Nucleus accumbens (tissue), 56 donors: ENCODE results near the gene TMEM229B.
A peak's percentile ranks its signal among the peaks of the same experiment; 100 is the strongest.

ENCODE experiments used
- DNase-seq, 56 donors: peaks; one replicate each; lab custom pipeline; 2025; lab: John Stamatoyannopoulos, UW

Gene TMEM229B

DNA sequence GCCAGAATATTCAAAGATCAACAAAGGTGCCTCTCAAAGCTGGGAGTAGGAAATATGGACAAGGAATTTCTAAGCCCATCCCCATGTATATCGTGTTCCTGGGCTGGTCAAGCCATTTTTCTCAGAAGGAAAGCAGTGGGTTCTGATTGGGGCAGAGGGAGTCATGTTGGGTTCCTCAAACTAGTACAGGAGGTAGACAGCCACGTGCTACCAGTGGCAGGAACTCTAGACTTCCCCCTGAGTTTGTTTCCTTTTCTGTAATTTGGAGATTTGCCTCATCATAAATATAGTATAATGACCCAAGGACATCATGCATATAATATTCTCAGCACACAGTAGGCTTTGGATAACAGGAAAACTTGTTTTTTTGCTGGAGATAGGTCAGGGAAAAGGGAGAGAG is 28.2 kb upstream of the TMEM229B start:
- no peak for DNase-seq

DNA sequence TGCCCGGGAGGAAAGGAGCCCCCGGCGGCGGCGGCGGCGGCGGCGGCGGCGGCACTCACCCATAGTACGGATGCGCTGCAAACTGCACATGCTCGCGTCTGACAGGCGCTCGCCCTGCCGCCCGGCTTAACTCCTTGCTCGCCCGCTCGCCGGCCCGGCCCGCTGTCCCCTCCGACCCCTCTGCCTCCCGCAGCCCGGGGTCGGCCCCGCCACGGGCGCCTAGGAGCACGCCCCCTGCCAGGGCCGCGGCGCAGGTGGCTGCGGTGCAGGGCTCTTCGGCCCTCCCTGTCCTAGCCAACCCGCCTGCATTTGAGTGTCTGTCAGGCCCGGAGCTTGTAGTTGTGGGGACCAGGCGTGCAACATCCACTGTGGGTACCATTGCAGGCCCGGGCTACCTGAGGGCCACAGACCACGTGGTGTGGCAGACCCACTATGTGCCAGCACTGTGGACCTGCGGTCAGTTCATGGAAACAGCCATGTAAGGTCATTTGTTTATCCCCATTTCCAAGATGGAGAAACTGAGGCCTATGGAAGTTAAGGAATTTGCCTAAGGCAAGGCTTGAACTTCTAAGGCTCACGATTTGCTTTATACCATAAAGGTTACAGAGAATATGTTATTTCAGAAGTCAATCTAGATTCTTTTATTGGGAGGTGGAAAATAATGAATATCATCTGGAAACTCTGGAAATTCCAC is 27.0 kb upstream of the TMEM229B start:
- peak in 17 of 56 donors; percentile 32 to 73 (median 48) for DNase-seq

DNA sequence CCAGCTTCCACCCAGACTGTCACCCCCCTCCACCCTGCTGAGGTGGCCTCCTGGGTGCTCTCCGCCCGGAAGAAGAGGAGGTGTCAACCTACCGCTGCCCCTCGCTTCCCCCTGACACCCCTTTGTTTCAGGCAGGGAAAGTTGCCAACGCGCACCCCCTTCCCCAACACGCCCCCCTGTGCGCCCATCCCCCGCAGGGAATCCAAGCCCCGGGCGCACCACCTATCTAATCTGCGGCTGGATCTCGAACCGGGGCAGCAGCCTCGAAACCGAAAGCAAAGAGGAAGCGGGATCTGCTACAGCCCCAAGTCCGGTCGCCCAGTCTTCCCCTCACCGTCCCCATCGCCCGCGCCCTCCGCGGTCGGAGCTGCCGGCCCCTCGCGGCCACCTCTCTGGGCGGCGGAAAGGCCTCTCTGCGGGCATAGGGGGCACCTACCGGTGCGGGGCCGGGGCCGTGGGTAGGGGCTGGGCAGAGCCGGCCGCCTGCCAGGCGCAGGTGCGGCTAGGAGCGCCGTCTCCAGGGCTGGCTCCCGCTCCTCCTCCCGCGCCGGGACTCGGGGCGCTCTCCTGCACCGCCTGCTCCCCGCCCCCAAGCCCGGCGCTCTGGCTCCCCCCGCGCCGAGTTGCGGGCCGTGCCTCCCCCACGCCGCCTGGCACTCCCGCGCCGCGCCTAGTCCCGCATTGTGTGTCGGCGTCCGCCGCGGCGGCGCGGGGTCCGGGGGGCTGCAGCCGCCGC is 26.3 kb upstream of the TMEM229B start:
- DNase-seq, result peak in 29 of 56 donors; percentile 19 to 73 (median 45)

DNA sequence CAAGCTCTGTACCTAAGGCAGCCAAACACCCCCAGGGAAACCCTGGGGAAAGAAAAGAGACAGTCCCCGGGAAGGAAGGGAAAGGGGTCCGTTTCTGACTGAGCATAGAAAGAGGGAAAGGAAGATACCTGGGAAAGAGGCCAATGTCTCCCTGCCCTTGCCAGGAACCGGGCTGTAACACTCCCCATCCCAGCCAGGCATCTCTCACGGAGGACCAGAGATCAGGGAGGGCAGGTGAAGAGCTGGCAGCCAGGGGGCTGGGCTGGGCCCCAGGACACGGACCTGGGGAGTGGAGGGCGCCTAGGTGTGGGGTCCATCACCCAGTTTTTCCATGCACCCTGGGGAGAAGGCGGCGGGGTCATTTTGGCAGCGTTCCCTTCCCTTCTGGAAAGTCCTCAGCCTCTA is 25.7 kb upstream of the TMEM229B start:
- DNase-seq, result peak in 1 of 56 donors; percentile 26

DNA sequence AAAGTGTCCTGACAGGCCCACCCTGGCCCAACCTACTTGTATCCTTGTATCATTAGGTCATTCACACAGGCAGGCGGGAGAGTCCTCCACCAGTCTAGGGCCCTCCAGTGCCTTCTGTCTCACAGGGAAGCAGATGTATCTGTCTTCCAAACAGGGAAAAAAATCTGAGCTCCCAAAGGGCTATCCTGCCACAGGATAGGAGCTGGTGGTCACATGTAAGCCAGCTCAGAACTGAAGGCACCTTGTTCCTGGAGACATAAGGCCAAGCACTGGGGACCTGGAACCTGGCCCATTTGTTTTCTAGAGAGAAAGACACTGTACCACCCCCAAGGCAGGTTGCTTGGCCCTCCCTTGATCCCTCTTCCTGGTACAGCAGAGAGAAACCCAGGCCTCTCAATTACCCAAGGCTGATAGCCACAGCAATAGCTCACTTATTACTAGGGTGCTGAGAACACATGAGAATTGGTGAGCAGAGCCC is 25.1 kb upstream of the TMEM229B start:
- DNase-seq, result peak in 1 of 56 donors; percentile 28

DNA sequence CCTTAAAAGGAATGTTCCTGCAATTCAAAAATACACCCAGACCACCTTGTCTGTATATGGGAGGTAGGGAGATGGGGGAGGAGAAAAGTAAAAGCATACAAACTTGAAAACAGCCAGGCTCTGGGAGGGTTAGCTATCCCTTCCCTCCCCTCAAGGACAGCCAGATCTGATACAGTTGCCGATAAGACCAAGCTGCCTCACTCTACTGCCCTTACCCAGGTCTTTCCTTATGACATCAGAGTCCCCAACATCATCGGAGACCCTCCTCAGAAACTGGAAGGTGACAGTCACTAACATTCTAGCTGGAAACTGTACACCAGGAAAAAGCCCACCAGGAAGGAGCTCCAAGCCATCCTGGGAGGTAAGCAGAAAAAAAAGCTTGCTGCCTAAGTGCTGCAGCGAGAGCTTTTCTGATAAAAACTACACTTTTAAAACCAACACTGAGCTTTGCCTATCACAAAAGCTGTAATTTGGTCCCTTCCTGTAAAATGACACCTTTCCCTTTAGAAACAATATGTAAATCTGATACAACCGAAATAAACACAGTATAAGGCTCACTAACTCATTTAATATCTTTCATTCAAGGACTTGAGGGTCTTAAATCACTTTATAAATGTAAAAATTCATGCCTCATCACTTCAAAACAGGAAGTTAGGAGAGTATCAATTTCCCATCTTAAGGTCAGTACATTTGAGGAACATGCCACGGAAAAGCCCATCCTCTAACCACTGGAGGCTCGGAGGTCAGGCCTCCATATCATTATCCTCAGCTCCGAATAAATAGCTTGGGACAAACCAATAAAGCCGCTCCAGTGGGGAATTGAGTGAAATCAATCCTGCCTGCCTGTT is 24.2 kb upstream of the TMEM229B start:
- no peak for DNase-seq

DNA sequence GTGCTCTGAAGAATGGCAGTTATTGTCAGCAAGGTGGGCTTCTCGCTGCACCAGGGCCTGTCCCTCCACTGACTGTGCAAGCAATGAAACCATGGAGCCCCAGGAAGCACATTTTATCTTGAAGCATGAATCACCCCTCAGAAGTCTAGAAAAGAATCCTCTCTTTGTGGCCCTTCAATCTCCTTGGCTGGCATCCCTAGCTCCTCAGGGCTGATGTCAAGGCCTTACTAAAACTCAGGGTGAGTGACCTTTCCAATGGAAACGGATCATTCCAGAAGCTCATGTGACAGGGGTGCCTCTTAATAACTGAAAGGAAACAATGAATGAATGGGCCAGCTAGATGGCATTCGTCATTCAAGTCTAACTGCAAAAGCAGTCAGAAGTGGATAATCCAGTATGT is 22.3 kb upstream of the TMEM229B start:
- DNase-seq, result peak in 4 of 56 donors; percentile 6 to 54 (median 39)

DNA sequence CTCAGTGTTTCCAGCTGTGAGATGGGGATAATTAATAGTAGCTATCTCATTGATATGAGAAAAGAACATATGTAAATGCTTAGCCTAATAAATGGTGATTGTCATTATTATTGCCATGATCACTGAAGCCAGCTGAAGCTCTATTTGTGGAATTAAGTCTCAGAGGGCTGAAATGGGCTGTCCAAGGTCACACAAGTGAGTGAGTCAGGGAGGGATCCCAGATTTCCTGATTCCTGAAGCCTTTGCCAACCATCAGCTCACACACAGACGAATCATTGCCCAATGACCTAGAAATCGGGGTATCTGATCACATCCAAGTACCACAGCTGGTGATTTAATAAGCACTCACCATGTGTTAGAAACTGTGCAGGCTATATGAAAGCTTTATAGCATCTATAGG is 21.6 kb upstream of the TMEM229B start:
- DNase-seq, result no peak

DNA sequence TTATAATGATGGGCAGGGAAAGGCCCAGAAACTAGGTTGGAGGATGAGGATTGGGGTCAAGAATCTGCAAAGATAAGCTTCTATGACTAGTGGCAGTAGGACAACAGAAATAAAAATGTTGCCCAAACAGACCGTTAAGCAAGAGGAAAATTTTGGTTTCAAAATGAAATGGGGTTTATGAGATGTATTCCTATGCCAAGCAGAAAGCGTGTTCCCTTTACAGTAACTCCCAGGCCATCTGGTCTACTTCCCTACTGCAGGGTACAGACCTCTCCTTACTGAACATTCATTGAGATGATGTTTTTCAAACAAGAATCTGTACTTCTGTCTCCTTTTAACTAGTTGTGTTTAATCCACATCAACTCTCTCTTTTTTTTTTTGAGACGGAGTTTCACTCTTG is 20.4 kb upstream of the TMEM229B start:
- no peak for DNase-seq

DNA sequence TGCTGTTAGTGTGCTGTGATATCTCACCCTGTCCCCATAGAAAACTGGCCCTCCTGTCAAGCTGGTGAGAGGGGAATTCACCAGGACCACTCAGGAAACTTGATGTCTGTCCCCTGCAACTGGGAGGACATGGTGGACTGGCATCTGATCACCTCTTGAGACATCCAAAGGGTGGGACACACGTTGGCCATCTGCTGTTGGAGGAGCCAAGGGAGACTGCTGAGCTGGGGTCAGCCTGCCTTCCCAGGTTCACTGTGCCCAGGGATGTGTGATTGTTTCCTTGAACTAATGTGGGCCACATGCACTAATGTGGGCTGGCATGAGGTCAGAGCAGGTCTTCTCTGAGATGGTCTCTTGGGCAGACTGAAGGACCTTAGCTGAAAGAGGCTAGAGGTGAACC is 16.7 kb upstream of the TMEM229B start:
- no peak for DNase-seq

DNA sequence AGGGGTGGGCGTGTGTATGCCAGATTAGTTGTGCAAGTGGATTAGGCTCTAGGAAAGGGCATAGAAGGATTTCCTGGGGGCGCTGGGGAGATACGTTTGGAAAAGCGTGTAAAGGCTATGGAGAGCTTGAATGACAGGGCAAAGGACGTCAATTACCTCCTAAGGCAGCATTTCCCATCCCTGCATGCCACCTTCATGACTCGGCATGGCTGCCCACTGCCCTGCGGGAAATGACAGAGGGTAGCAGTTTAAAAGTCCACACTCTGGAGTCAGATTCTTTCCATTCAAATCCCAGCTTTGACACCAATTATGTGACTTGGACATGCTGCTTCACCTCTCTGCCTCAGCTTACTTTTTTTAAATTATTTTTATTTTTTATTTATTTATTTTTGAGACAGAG is 14.8 kb upstream of the TMEM229B start:
- no peak for DNase-seq

DNA sequence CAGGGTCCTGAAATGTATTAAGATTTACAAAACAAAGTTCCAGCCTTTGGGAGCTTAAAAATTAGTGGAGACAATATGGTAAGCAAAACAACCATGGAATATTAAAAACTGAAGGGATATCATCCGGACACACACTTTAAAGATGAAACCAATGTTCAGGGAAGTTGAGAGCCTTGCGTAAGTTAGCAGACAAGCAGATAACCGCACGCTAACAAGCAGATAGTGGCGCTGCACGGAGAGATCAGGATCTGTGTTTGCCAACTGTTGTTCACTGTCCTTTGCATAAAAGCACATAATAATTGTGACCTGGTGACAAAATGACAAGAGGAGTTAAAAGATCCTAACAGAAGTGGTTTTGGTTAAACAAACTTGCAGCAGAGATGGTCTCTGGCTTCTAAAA is 14.3 kb upstream of the TMEM229B start:
- no peak for DNase-seq

DNA sequence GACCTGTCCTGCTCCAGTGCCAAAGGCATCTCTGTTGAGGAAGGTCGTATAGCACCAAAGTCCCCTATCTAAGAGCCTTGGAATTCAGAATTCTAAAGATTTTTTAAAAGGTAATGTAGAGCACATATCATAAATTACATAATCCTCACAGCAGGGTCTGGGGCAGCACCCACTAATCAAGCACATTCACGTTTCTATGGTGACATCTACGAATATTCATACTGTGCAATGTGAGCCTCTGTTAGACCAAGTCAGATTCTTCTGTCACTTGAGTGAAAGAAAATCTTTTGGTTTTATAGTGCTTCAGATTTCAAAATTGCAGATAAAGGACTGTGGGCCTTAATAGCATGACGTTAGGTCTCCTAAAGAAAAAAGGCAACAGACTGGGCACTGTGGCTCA is 13.1 kb upstream of the TMEM229B start:
- DNase-seq, result no peak

DNA sequence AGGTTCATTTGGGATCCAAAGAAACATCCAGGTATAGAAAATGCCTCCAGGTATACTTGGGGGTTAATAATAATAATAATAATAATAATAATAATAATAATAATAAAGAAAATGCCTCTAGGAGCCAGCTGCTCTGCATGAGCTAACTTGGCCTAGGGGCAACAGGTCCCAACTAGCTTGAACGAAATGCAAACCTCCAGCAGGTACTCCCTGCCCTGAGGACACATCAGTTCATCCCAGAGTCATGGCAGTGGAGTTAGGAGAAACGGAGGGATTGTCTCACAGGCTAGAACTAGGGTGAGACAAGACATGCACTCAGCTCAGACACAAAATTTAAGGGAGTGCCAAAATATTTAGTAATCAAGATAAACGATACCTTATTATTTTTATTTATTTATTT is 12.5 kb upstream of the TMEM229B start:
- DNase-seq, result no peak

DNA sequence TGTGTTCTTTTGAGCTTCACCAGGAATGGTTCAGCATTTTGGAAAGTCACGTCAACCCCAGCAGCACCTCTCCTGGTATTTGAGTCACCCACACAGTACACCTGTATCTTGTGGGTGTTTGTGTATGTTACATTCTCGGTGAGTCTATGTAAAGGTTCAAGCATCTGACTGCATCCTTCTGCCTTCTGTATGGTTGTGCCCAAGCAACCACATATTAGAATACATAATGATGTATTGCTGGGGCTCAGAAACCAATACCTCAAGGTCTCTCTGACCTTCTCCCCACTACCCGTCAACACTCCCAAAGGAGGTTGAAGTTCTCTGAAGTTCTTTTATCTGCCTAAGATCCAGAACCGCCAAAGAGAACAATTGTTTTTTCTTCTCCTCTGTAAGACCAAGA is 9.2 kb upstream of the TMEM229B start:
- DNase-seq, result no peak

DNA sequence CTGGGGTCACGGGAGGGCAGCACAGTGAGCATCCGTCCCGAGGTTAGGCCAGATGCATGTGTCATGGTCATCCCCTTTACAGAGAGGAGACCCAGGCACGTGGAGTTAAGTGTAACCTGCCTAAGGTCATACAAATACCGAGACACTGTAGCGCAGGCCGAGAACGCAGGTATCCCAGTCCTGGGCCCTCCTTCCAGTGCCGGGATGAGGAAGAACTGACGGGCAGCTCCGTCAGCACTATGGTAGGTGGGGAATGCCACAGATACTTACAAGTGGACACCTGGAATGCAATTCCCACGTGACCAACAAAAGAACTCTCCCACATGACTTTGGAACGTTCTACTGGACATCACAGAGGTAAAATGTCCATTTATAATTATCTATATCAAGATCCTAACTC is 8.7 kb upstream of the TMEM229B start:
- no peak for DNase-seq

DNA sequence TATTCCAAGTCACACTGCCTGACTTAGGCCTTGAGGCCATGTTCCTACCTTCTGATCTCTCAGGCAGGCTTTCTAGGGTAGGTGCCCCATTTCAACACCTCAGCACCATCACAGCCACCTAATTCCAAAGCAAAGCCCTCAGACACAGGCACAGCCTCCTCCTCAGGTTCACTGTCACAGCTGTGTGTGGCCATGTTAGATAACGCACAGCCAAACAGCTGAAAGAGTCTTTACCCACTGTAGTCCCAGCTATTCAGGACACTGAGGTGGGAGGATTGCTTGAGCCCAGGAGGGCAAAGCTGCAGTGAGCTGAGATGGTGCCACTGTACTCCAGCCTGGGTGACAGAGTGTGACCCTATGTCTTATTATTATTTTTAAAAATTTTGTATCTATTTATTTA is 7.3 kb upstream of the TMEM229B start:
- DNase-seq, result no peak

DNA sequence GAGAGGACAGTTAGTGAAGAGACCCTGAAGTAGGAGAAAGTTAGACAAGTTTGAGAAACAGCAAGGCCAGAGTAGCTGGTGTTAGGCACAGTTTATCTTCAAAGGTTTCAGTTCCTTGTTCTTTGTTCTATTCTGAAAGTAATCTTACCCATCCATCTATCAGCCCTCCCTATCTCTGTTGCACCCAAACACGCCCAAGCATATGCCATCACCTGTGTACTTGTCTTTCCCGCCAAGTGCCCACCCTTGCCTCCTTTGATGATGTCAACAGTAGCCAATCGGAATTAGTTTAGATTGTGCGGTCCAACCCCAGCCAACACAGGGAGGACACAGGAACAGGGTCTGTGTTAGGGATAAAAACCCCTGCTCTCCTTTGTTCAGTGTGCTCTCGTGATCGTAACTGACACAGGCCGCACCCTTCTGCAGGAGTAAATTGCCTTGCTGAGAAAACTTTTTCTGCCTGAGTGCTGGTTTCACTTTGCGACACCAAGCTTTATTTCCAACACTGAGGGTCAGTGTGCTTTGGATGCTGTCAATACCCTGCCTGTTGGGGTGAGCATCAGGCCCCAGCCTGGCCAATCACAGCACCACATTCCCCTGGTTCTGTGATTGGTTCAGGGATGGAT is 4.7 kb upstream of the TMEM229B start:
- DNase-seq, result no peak

DNA sequence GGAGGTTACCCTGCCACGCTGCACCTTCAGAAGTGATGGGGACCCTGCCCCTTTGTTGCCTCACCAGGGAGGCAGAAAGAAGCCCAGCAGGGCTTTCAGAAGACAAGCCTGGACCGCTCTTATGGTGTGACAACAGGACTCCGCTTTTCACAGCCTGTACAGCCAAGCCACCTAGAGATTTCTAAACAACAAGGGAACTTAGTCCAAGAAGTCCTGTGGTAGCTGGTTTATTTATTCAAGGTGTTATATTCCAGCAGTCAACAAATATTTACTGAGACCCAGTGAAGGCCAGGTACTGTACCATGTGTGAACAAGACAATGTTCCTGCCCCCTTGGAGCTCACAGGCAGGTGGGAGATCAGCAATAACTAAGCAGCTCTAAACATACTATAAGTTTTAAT is 4.0 kb upstream of the TMEM229B start:
- DNase-seq, result no peak

DNA sequence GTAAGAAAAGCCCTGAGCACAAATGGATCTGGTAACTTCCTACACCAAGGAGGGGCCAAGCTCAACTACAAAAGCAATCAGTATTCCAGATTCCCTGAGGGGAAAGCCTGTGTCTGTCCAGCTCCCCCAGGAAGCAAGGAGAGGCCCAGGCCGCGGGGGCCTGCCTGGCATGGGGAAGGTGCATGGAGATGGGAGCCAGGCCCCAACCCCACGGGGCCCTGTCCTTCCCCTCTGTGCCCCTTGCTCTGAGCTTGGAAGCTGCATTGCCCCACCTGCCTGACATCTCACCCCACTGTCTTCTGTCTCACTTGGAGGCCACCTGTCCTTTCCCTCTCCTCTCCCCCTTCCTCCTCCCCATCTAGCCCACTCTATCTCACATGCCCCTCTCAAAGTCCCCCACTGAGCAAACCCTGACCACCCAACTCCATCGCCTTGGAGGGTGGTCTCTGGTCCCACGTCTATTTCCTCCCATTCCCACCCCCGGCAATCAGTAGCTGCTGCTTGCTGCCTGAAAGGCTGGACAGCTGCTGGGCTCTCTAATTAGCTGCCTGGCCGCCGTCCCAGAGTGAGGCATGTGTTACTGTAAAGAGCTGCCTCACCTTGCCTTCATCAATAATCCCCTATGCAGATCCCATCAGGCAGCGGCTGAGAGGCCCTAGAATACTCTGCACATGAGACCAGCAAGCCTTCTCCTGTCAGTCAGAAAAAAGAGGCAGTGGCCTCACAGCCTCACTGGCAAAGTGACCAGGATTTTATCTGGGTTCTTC is 3.4 kb upstream of the TMEM229B start:
- peak in 1 of 56 donors; percentile 11 for DNase-seq
